NCI-H446 (cell line): ENCODE measurements around the gene SMPD4.
"Not testable (repeated sequence)": the region's sequence is repeated elsewhere in the genome, so short reads cannot be mapped to it uniquely, and the experiment has no call there.

ENCODE experiments used
- DNase-seq, 2 experiments: peaks; one replicate each; lab custom pipeline; 2025; lab: John Stamatoyannopoulos, UW

The SMPD4 gene

GRCh38 chr2:130187859-130188792 lies 6.7 kb upstream of the SMPD4 start:
- not testable (repeated sequence) for DNase-seq

GRCh38 chr2:130187268-130187667 lies 5.9 kb upstream of the SMPD4 start:
- DNase-seq = no peak

- DNase-seq = no peak
Observed at GRCh38 chr2:130186391-130186790, 5.0 kb upstream of the SMPD4 start.

GRCh38 chr2:130185896-130186295 lies 4.5 kb upstream of the SMPD4 start:
- DNase-seq = no peak

- no peak for DNase-seq
Observed at GRCh38 chr2:130185436-130185835, 4.0 kb upstream of the SMPD4 start.

GRCh38 chr2:130183512-130184373 lies 2.3 kb upstream of the SMPD4 start:
- peak in 1 of 2 experiments; percentile 31 for DNase-seq

- DNase-seq = not testable (repeated sequence)
Observed at GRCh38 chr2:130182826-130183511, 1.6 kb upstream of the SMPD4 start.

- DNase-seq = peak; percentile 72 to 90
Observed at GRCh38 chr2:130181880-130182682, 679 bp upstream of the SMPD4 start, which contains the start of gene MZT2B. Gene MZT2B, plus strand, starts transcription at chr2:130182262. Its CDS starts 21 bp downstream, at chr2:130182283.

- DNase-seq = not testable (repeated sequence)
Observed at GRCh38 chr2:130180404-130181324, 738 bp downstream of the SMPD4 start.

GRCh38 chr2:130174866-130175265 lies 6.5 kb downstream of the SMPD4 start:
- not testable (repeated sequence) for DNase-seq

- no peak for DNase-seq
Observed at GRCh38 chr2:130169896-130170295, 11.5 kb downstream of the SMPD4 start.

- not testable (repeated sequence) for DNase-seq
Observed at GRCh38 chr2:130169163-130169562, 12.2 kb downstream of the SMPD4 start.

- not testable (repeated sequence) for DNase-seq
Observed at GRCh38 chr2:130166611-130167010, 14.8 kb downstream of the SMPD4 start.

- DNase-seq = no peak
Observed at GRCh38 chr2:130165293-130166016, 15.9 kb downstream of the SMPD4 start.

GRCh38 chr2:130162968-130163367 lies 18.4 kb downstream of the SMPD4 start:
- no peak for DNase-seq

GRCh38 chr2:130162486-130162885 lies 18.9 kb downstream of the SMPD4 start:
- not testable (repeated sequence) for DNase-seq

GRCh38 chr2:130160838-130161705 lies 20.3 kb downstream of the SMPD4 start:
- not testable (repeated sequence) for DNase-seq

GRCh38 chr2:130160131-130160530 lies 21.3 kb downstream of the SMPD4 start:
- no peak for DNase-seq
